Breast epithelium (tissue), 3 donors: ENCODE results near the gene CYTH4.

Source experiments
- CTCF ChIP-seq, 3 donors: fragments of 450-650 bp; IDR thresholded peaks; one replicate each; pipeline ENCODE4 v1.5.1; 2016 to 2017; ENCODE audit warnings: antibody characterized with exemption in 3 of 3, mild to moderate bottlenecking in 3 of 3, moderate library complexity in 3 of 3
- POLR2A ChIP-seq: fragments of 450-650 bp; IDR thresholded peaks from one replicate; pipeline ENCODE4 v1.6.1; 2016; ENCODE audit warnings: antibody characterized with exemption, mild to moderate bottlenecking, moderate library complexity
- POLR2AphosphoS5 ChIP-seq, 3 donors: sonication (generic); formaldehyde crosslinking; IDR thresholded peaks; one replicate each; pipeline ENCODE4 v1.6.1; 2017; ENCODE audit warnings: antibody characterized with exemption in 3 of 3

- TF ChIP-seq POLR2A (no peak), CTCF (IDR thresholded peaks at IDR 0.05) (peak; percentile 9 to 43 (median 29)), POLR2AphosphoS5 (IDR thresholded peaks at IDR 0.05) (no peak)
Measured at GRCh38 chr22:37267135-37267587, 15.1 kb upstream of the CYTH4 start.
